H1 (cell line): ENCODE data around the gene LSM3. TPM values are rescaled to one million over a fixed set of nuclear protein-coding genes. Genes with fewer than 3 reads are reported as not detected.

Source experiments
- BACH1 ChIP-seq: IDR thresholded peaks from 2 replicates; pipeline ENCODE4 v1.6.1; 2012; ENCODE audit warnings: low read length, improper control_type of control experiment
- BRCA1 ChIP-seq: IDR thresholded peaks from 2 replicates; pipeline ENCODE4 v1.6.1; 2012; ENCODE audit warnings: low read depth, low read length, improper control_type of control experiment
- JUND ChIP-seq: IDR thresholded peaks from 2 replicates; pipeline ENCODE4 v1.6.1; 2011; ENCODE audit warnings: mild to moderate bottlenecking, improper control_type of control experiment, low read length
- TBP ChIP-seq: IDR thresholded peaks from 2 replicates; pipeline ENCODE4 v1.6.1; 2011; ENCODE audit warnings: low read depth, low read length, improper control_type of control experiment
- polyA plus RNA-seq, 7 experiments: library from polyadenylated mRNA; depleted of rRNA in 3 of 7; stranded (reverse) in 5 of 7; unstranded in 2 of 7; fragments of >200 nt in 5 of 7; fragments of 200-250 nt in 2 of 7; gene quantifications; 1 replicate in 5 of 7; 2 replicates in 1 of 7; 4 replicates in 1 of 7; pipeline versions ENCODE4 v1.2.1 to v1.2.3, GENCODE V29; 2011 to 2013; ENCODE audit warnings: missing spikeins in 2 of 7, mixed read lengths in 2 of 7
- total RNA-seq: library from RNA; stranded (reverse); fragmentation: NEBNext Ultra II Directional; extraction: Animal tissue kit (Norgen Biotek cat#: 25700); gene quantifications from 2 replicates; pipeline ENCODE4 v1.2.1, GENCODE V29; 2021

LSM3 gene
- total and polyA plus RNA-seq, 2 of the 8 experiments (the other 6 are each of a cell fraction or from before 2014, with no cell fraction given) = 7.1 to 25.4 TPM

DNA sequence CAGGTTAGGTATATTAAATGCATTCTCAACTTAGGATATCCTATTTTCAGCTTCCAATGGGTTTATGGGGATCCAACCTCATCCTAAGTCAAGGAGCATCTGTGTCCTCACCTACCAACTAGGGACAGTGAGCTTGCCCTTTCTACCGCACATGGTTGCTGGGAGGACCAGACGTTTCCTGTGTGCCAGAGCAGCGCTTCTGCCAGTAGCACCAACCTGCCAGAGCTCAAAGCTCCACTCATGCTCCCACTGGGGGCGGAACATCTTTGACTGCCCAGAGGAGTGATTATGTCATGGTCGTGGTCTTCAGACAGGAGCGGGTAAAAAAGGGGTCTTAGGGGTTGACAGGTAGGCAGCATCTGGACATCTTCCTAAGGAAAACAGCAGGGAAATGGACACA is 25.0 kb upstream of the LSM3 start (continued):
- no peak for TF ChIP-seq JUND
- no peak for TF ChIP-seq BACH1
- TF ChIP-seq TBP = no peak
- TF ChIP-seq BRCA1 = no peak
- TF ChIP-seq, all 59 proteins: peak for 0
